Measurements from ENCODE around the gene EXOC1. TPM values are rescaled to one million over a fixed set of nuclear protein-coding genes. Genes with fewer than 3 reads are reported as not detected.
"Not testable (repeated sequence)": the region's sequence is repeated elsewhere in the genome, so short reads cannot be mapped to it uniquely, and the experiment has no call there.

EXOC1 gene
- total RNA-seq, 2 experiments from 2014 or later = 19.1 to 21.4 TPM

- no peak for DNase-seq
- ATAC-seq = no peak
- intact Hi-C loops (cut with DNase I, micrococcal nuclease) = no loop called here
- POLR2A ChIA-PET = no interaction called here
- H3K36me3 Mint-ChIP-seq (ENCODE audit: low read depth) = no peaks in the 10 kb centered on the region
- H3K4me1 Mint-ChIP-seq = peaks cover 1% of the 10 kb centered on the region
- H3K27me3 Mint-ChIP-seq = peaks cover 24% of the 10 kb centered on the region
- no peak overlapping the region for H3K27ac Mint-ChIP-seq
- no peak overlapping the region for H3K4me3 Mint-ChIP-seq
- no peaks in the 10 kb centered on the region for H3K9me3 Mint-ChIP-seq (ENCODE audit: low read depth)
- CTCF ChIA-PET = interaction anchor here (1.3 kb wide), 1 partner anchor 43 kb away, joined by 3 read pairs; no protein-coding TSS in a partner anchor
Measured at GRCh38 chr4:55830048-55830447, 23.4 kb upstream of the EXOC1 start.

GRCh38 chr4:55830716-55831115, 22.7 kb upstream of the EXOC1 start:
- H3K4me3 Mint-ChIP-seq = no peak overlapping the region
- H3K36me3 Mint-ChIP-seq (ENCODE audit: low read depth) = no peaks in the 10 kb centered on the region
- no peak overlapping the region for H3K27ac Mint-ChIP-seq
- CTCF ChIA-PET = interaction anchor here (1.3 kb wide), 1 partner anchor 44 kb away, joined by 3 read pairs; no protein-coding TSS in a partner anchor
- peaks cover 1% of the 10 kb centered on the region for H3K4me1 Mint-ChIP-seq
- peaks cover 27% of the 10 kb centered on the region for H3K27me3 Mint-ChIP-seq
- DNase-seq (no peak), ATAC-seq (no peak)
- H3K9me3 Mint-ChIP-seq (ENCODE audit: low read depth) = peaks cover 2% of the 10 kb centered on the region
- POLR2A ChIA-PET = no interaction called here
- intact Hi-C loops (cut with DNase I, micrococcal nuclease) = no loop called here

GRCh38 chr4:55834086-55834795, 19.2 kb upstream of the EXOC1 start:
- no peak overlapping the region for H3K27ac Mint-ChIP-seq
- no peaks in the 10 kb centered on the region for H3K36me3 Mint-ChIP-seq (ENCODE audit: low read depth)
- H3K4me1 Mint-ChIP-seq = no peaks in the 10 kb centered on the region
- DNase-seq (no peak), ATAC-seq (no peak)
- no peak overlapping the region for H3K4me3 Mint-ChIP-seq
- POLR2A ChIA-PET = no interaction called here
- CTCF ChIA-PET = no interaction called here
- intact Hi-C loops (cut with DNase I, micrococcal nuclease) = no loop called here
- peaks cover 28% of the 10 kb centered on the region for H3K27me3 Mint-ChIP-seq
- peaks cover 2% of the 10 kb centered on the region for H3K9me3 Mint-ChIP-seq (ENCODE audit: low read depth)

- peaks cover 4% of the 10 kb centered on the region for H3K9me3 Mint-ChIP-seq (ENCODE audit: low read depth)
Measured at GRCh38 chr4:55837903-55838302, 15.5 kb upstream of the EXOC1 start.

GRCh38 chr4:55838356-55838755, 15.1 kb upstream of the EXOC1 start:
- ChIA-PET POLR2A (interaction anchor here (0.6 kb wide), 1 partner anchor 623 kb away, joined by 4 read pairs; no protein-coding TSS in a partner anchor), CTCF (no interaction called here)
- intact Hi-C loops (cut with DNase I, micrococcal nuclease) = no loop called here
- H3K4me3 Mint-ChIP-seq = no peak overlapping the region
- DNase-seq = no peak
- H3K9me3 Mint-ChIP-seq (ENCODE audit: low read depth) = peaks cover 4% of the 10 kb centered on the region
- peaks cover 31% of the 10 kb centered on the region for H3K27me3 Mint-ChIP-seq
- ATAC-seq = no peak
- no peak overlapping the region for H3K27ac Mint-ChIP-seq
- H3K36me3 Mint-ChIP-seq (ENCODE audit: low read depth) = no peaks in the 10 kb centered on the region
- H3K4me1 Mint-ChIP-seq = no peaks in the 10 kb centered on the region

More at GRCh38 chr4:55837903-55838302, 15.5 kb upstream of the EXOC1 start:
- ATAC-seq = no peak
- Mint-ChIP-seq H3K27ac (no peak overlapping the region), H3K4me3 (no peak overlapping the region), H3K36me3 (ENCODE audit: low read depth) (no peaks in the 10 kb centered on the region), H3K4me1 (no peaks in the 10 kb centered on the region), H3K27me3 (peaks cover 31% of the 10 kb centered on the region)
- CTCF ChIA-PET = no interaction called here
- intact Hi-C loops (cut with DNase I, micrococcal nuclease) = no loop called here
- POLR2A ChIA-PET = interaction anchor here (0.6 kb wide), 1 partner anchor 623 kb away, joined by 4 read pairs; no protein-coding TSS in a partner anchor
- DNase-seq = no peak

GRCh38 chr4:55838952-55839351, 14.5 kb upstream of the EXOC1 start:
- Mint-ChIP-seq H3K27ac (no peak overlapping the region), H3K9me3 (ENCODE audit: low read depth) (peaks cover 4% of the 10 kb centered on the region), H3K4me1 (no peaks in the 10 kb centered on the region), H3K36me3 (ENCODE audit: low read depth) (no peaks in the 10 kb centered on the region), H3K4me3 (no peak overlapping the region), H3K27me3 (peaks cover 28% of the 10 kb centered on the region)
- CTCF ChIA-PET = no interaction called here
- ATAC-seq (no peak), DNase-seq (no peak)
- intact Hi-C loops (cut with DNase I, micrococcal nuclease) = no loop called here
- POLR2A ChIA-PET = no interaction called here

- Mint-ChIP-seq H3K4me1 (no peaks in the 10 kb centered on the region), H3K4me3 (no peak overlapping the region), H3K27me3 (peaks cover 23% of the 10 kb centered on the region), H3K36me3 (ENCODE audit: low read depth) (no peaks in the 10 kb centered on the region), H3K9me3 (ENCODE audit: low read depth) (peaks cover 2% of the 10 kb centered on the region), H3K27ac (no peak overlapping the region)
- DNase-seq (no peak), ATAC-seq (no peak)
- intact Hi-C loops (cut with DNase I, micrococcal nuclease) = no loop called here
- ChIA-PET POLR2A (no interaction called here), CTCF (interaction anchor here (0.6 to 1.1 kb wide), 2 partner anchors 16 to 702 kb away, joined by 3 read pairs; no protein-coding TSS in a partner anchor)
Measured at GRCh38 chr4:55840956-55841355, 12.5 kb upstream of the EXOC1 start.

GRCh38 chr4:55841373-55842239, 11.8 kb upstream of the EXOC1 start:
- DNase-seq; intact Hi-C loops (cut with DNase I, micrococcal nuclease); H3K27ac Mint-ChIP-seq; H3K36me3 Mint-ChIP-seq (ENCODE audit: low read depth); POLR2A ChIA-PET; H3K9me3 Mint-ChIP-seq (ENCODE audit: low read depth); ATAC-seq; H3K4me3 Mint-ChIP-seq; H3K4me1 Mint-ChIP-seq: not testable (repeated sequence)
- CTCF ChIA-PET = interaction anchor here (1.1 kb wide), 1 partner anchor 17 kb away, joined by 3 read pairs; no protein-coding TSS in a partner anchor
- peaks cover 19% of the 10 kb centered on the region for H3K27me3 Mint-ChIP-seq

- DNase-seq; H3K9me3 Mint-ChIP-seq (ENCODE audit: low read depth); H3K4me1 Mint-ChIP-seq; ATAC-seq; H3K27ac Mint-ChIP-seq; POLR2A ChIA-PET; intact Hi-C loops (cut with DNase I, micrococcal nuclease); H3K4me3 Mint-ChIP-seq; CTCF ChIA-PET; H3K36me3 Mint-ChIP-seq (ENCODE audit: low read depth): not testable (repeated sequence)
- peaks cover 14% of the 10 kb centered on the region for H3K27me3 Mint-ChIP-seq
Measured at GRCh38 chr4:55842312-55842711, 11.1 kb upstream of the EXOC1 start.

GRCh38 chr4:55849724-55850123, 3.7 kb upstream of the EXOC1 start:
- Mint-ChIP-seq H3K4me3 (no peak overlapping the region), H3K27ac (no peak overlapping the region), H3K9me3 (ENCODE audit: low read depth) (no peaks in the 10 kb centered on the region), H3K27me3 (no peaks in the 10 kb centered on the region), H3K4me1 (peaks cover 23% of the 10 kb centered on the region), H3K36me3 (ENCODE audit: low read depth) (no peaks in the 10 kb centered on the region)
- intact Hi-C loops (cut with DNase I, micrococcal nuclease) = loop anchor here (2.0 to 10.0 kb wide), 7 partner anchors 23 to 1785 kb away; partner anchors contain the start of genes CHIC2 (in 1 of the 2), CLOCK (in 1 of the 2), NOA1 (in 1 of the 2) and POLR2B (in 1 of the 2)
- no peak for DNase-seq
- ChIA-PET CTCF (interaction anchor here (0.6 to 0.9 kb wide), 2 partner anchors 11 to 20 kb away, joined by 3 to 4 read pairs; no protein-coding TSS in a partner anchor), POLR2A (no interaction called here)
- ATAC-seq = no peak

- POLR2A ChIA-PET = no interaction called here
- peak overlapping the region; percentile 4 for H3K27ac Mint-ChIP-seq
- intact Hi-C loops (cut with DNase I, micrococcal nuclease) = loop anchor here (2.0 to 10.0 kb wide), 11 partner anchors 25 to 1787 kb away; partner anchors contain the start of genes POLR2B (in 2 of the 2), CEP135 (in 1 of the 2), CHIC2 (in 1 of the 2) and CLOCK (in 1 of the 2)
- no peaks in the 10 kb centered on the region for H3K27me3 Mint-ChIP-seq
- peak; percentile 42 for DNase-seq
- peaks cover 24% of the 10 kb centered on the region for H3K4me1 Mint-ChIP-seq
- no peak overlapping the region for H3K4me3 Mint-ChIP-seq
- ATAC-seq = peak; percentile 42
- H3K36me3 Mint-ChIP-seq (ENCODE audit: low read depth) = peaks cover 2% of the 10 kb centered on the region
- CTCF ChIA-PET = interaction anchor here (0.6 to 1.0 kb wide), 2 partner anchors 96 to 456 kb away, joined by 3 read pairs; partner anchors contain the start of gene TMEM165
- no peaks in the 10 kb centered on the region for H3K9me3 Mint-ChIP-seq (ENCODE audit: low read depth)
Measured at GRCh38 chr4:55851885-55852284, 1.6 kb upstream of the EXOC1 start.

All from activated CD4-positive, alpha-beta T cell treated with anti-CD3 and anti-CD28 coated beads for 36 hours (primary cell).